Natural killer cell (primary cell): ENCODE measurements around the gene ADAMTSL1. TPM values are rescaled to one million over a fixed set of nuclear protein-coding genes. Genes with fewer than 3 reads are reported as not detected.
A peak's percentile ranks its signal among the peaks of the same experiment; 100 is the strongest.

Source experiments
- ATAC-seq, 3 donors: fragments of 150-1000 bp in 2 of 3; fragments of 200-7000 bp in 1 of 3; cut with Tn5 transposase; 1 replicate in 1 of 3; 2 replicates in 2 of 3; pipeline ENCODE4 v1.10.0; 2021; ENCODE audit warnings: mild to moderate bottlenecking in 2 of 3, moderate library complexity in 2 of 3
- DNase-seq, 2 donors: peaks; one replicate each; pipeline versions ENCODE4 v3.0.0 to v3.0.0-alpha.2; 2013 to 2021; ENCODE audit warnings: mixed read lengths in 1 of 2
- H3K27ac ChIP-seq: one replicate; pipeline ENCODE4 v1.5.1; 2013; ENCODE audit warnings: mild to moderate bottlenecking, low read length
- H3K27me3 ChIP-seq: one replicate; pipeline ENCODE4 v1.6.1; 2013; ENCODE audit warnings: low read length; ENCODE audit not compliant: control insufficient read depth, insufficient read depth
- H3K36me3 ChIP-seq: one replicate; pipeline ENCODE4 v1.6.1; 2013; ENCODE audit warnings: low read length; ENCODE audit not compliant: control insufficient read depth, insufficient read depth
- H3K4me1 ChIP-seq: one replicate; pipeline ENCODE4 v1.6.1; 2013; ENCODE audit warnings: low read length; ENCODE audit not compliant: control insufficient read depth, insufficient read depth
- H3K4me3 ChIP-seq: one replicate; pipeline ENCODE4 v1.5.1; 2013; ENCODE audit warnings: low read length
- H3K9me3 ChIP-seq: one replicate; pipeline ENCODE4 v1.6.1; 2013; ENCODE audit warnings: low read length; ENCODE audit not compliant: control insufficient read depth, insufficient read depth
- H3K27ac Mint-ChIP-seq, 2 donors: one replicate each; pipeline ENCODE4 v1.8.0; 2022; ENCODE audit warnings: mild to moderate bottlenecking in 2 of 2, mixed read lengths in 2 of 2, moderate library complexity in 1 of 2
- H3K27me3 Mint-ChIP-seq, 2 donors: one replicate each; pipeline ENCODE4 v1.8.0; 2022; ENCODE audit warnings: low read depth in 2 of 2, mixed read lengths in 2 of 2
- H3K36me3 Mint-ChIP-seq: one replicate; pipeline ENCODE4 v1.8.0; 2022; ENCODE audit warnings: mixed read lengths
- H3K4me1 Mint-ChIP-seq, 2 donors: one replicate each; pipeline ENCODE4 v1.8.0; 2022; ENCODE audit warnings: mixed read lengths in 2 of 2
- H3K4me3 Mint-ChIP-seq: one replicate; pipeline ENCODE4 v1.8.0; 2022; ENCODE audit warnings: mild to moderate bottlenecking, moderate library complexity, mixed read lengths
- H3K9me3 Mint-ChIP-seq, 2 donors: one replicate each; pipeline ENCODE4 v1.8.0; 2022; ENCODE audit warnings: mixed read lengths in 2 of 2
- WGBS: methylation state at CpG from one replicate; pipeline ENCODE4 v1.1.7; 2013; ENCODE audit warnings: missing lambda C conversion rate; ENCODE audit not compliant: insufficient coverage; 5-methylcytosine and 5-hydroxymethylcytosine counted together
- intact Hi-C: fragments of 100-400 bp; cut with micrococcal nuclease; formaldehyde crosslinking; loops from one replicate; pipeline ENCODE4 v1.14.2; 2022
- total RNA-seq, 4 donors: library from RNA; stranded (reverse); fragments of 120-200 nt in 1 of 4; gene quantifications; one replicate each; pipeline versions ENCODE4 v1.2.3 to v1.2.4, GENCODE V29; 2013 to 2022
- TF ChIP-seq, protein P1 (sequence below): fragments of 200-600 bp; IDR thresholded peaks from one replicate; pipeline ENCODE4 v1.8.0; 2022; ENCODE audit warnings: antibody characterized with exemption

The ADAMTSL1 gene
- total RNA-seq, 3 donors from 2014 or later (not counting 1 experiment from before 2014, with no cell fraction given), result not detected

DNA sequence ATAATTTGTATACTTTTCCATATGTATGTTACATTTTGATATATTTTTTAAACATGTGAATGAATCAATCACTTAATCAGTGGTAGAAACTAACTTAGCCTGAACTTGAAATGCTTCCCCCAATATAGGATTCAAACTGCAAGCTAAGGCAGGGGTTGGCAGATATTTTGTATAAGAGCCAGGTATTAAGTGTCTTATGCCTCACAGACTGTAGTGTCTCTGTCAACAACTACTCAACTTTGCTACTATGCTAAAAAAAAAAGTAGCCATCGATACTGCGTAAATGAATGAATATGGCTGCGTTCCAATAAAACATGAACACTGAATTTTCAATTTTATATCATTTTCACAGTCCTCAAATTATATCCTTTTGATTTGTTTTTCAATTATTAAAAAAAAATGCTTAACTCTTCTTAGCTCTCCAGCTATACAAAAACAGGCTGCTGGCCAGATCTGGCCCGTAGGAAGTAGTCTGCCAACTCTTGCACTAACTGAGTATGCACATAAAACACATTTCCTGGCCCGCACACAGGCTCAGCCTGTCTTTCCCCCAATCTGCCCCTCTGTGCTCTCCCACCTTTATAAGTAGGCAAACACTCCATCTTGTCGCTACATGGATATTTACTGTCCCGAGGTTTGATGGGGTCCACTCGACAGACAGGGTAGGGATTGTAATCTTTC lies 467.2 kb downstream of the ADAMTSL1 start:
- ATAC-seq, result no peak
- H3K4me3 Mint-ChIP-seq, result no peak overlapping the region
- H3K9me3 Mint-ChIP-seq, result peaks cover 0 to 2% of the 10 kb centered on the region in 2 donors

GRCh38 chr9:18942801-18943200 lies 468.8 kb downstream of the ADAMTSL1 start:
- H3K27me3 ChIP-seq, result no peaks in the 10 kb centered on the region
- no peaks in the 10 kb centered on the region for H3K9me3 ChIP-seq
- no peak for ATAC-seq
- no peaks in the 10 kb centered on the region for H3K4me1 Mint-ChIP-seq
- 79% methylated on average over 5 of the region's 7 CpGs for WGBS
- H3K9me3 Mint-ChIP-seq, result peaks cover 0 to 2% of the 10 kb centered on the region in 2 donors
- H3K36me3 ChIP-seq, result no peaks in the 10 kb centered on the region
- H3K27ac ChIP-seq, result no peak overlapping the region
- H3K27ac Mint-ChIP-seq, result no peak overlapping the region
- no peak overlapping the region for H3K4me3 Mint-ChIP-seq
- H3K27me3 Mint-ChIP-seq, result peaks cover 5 to 14% of the 10 kb centered on the region in 2 donors
- TF ChIP-seq, protein P1, sequence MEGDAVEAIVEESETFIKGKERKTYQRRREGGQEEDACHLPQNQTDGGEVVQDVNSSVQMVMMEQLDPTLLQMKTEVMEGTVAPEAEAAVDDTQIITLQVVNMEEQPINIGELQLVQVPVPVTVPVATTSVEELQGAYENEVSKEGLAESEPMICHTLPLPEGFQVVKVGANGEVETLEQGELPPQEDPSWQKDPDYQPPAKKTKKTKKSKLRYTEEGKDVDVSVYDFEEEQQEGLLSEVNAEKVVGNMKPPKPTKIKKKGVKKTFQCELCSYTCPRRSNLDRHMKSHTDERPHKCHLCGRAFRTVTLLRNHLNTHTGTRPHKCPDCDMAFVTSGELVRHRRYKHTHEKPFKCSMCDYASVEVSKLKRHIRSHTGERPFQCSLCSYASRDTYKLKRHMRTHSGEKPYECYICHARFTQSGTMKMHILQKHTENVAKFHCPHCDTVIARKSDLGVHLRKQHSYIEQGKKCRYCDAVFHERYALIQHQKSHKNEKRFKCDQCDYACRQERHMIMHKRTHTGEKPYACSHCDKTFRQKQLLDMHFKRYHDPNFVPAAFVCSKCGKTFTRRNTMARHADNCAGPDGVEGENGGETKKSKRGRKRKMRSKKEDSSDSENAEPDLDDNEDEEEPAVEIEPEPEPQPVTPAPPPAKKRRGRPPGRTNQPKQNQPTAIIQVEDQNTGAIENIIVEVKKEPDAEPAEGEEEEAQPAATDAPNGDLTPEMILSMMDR, result no peak
- no peak overlapping the region for H3K4me3 ChIP-seq
- intact Hi-C loops, result no loop called here
- H3K36me3 Mint-ChIP-seq, result no peaks in the 10 kb centered on the region
- no peaks in the 10 kb centered on the region for H3K4me1 ChIP-seq
- no peak for DNase-seq

More for the DNA sequence above, 467.2 kb downstream of the ADAMTSL1 start:
- DNase-seq, result no peak
- Histone ChIP-seq H3K4me1 (no peaks in the 10 kb centered on the region), H3K36me3 (no peaks in the 10 kb centered on the region), H3K4me3 (no peak overlapping the region), H3K27me3 (no peaks in the 10 kb centered on the region), H3K9me3 (no peaks in the 10 kb centered on the region), H3K27ac (no peak overlapping the region)
- no peak overlapping the region for H3K27ac Mint-ChIP-seq
- H3K27me3 Mint-ChIP-seq, result peaks cover 5 to 14% of the 10 kb centered on the region in 2 donors
- H3K4me1 Mint-ChIP-seq, result no peaks in the 10 kb centered on the region
- TF ChIP-seq, protein P1, result no peak
- H3K36me3 Mint-ChIP-seq, result no peaks in the 10 kb centered on the region
- 93% methylated on average over 8 of the region's 8 CpGs for WGBS
- intact Hi-C loops, result no loop called here

GRCh38 chr9:18947892-18948339 lies 474.0 kb downstream of the ADAMTSL1 start:
- no peak overlapping the region for H3K27ac ChIP-seq
- no peaks in the 10 kb centered on the region for H3K9me3 ChIP-seq
- Mint-ChIP-seq H3K27ac (no peak overlapping the region), H3K36me3 (no peaks in the 10 kb centered on the region), H3K4me1 (no peaks in the 10 kb centered on the region), H3K4me3 (no peak overlapping the region), H3K9me3 (peaks cover 0 to 2% of the 10 kb centered on the region in 2 donors), H3K27me3 (peaks cover 0 to 10% of the 10 kb centered on the region in 2 donors)
- whole genome bisulfite sequencing, result 56% methylated on average over 4 of the region's 4 CpGs
- no peaks in the 10 kb centered on the region for H3K36me3 ChIP-seq
- TF ChIP-seq, protein P1, result no peak
- no peak overlapping the region for H3K4me3 ChIP-seq
- intact Hi-C loops, result no loop called here
- no peaks in the 10 kb centered on the region for H3K4me1 ChIP-seq
- ATAC-seq (peak in 2 of 3 donors; percentile 24 to 37), DNase-seq (no peak)
- no peaks in the 10 kb centered on the region for H3K27me3 ChIP-seq

DNA sequence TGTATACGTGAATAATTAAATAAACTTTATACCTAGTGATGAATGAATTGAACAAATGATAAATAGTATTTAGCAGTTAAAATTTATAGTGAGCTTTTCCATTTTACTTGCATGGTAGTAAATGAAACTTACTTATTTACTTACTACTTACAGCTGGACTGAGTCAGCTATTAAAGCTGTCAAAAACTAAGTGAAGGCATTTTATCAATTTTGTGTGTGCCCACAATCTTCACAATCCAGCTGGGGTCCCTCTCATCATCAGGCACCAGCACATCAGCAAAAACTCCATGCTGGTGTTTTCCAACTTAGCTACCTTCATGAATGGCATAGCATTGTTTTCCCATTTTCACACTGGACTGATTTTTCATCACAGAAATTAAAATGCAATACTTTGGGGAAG lies 478.0 kb downstream of the ADAMTSL1 start:
- no peaks in the 10 kb centered on the region for H3K9me3 ChIP-seq
- WGBS, result no CpG with 5 or more reads among the region's 1 CpG
- H3K27me3 ChIP-seq, result no peaks in the 10 kb centered on the region
- TF ChIP-seq, protein P1, result no peak
- H3K27ac Mint-ChIP-seq, result no peak overlapping the region
- no peaks in the 10 kb centered on the region for H3K9me3 Mint-ChIP-seq
- H3K4me3 Mint-ChIP-seq, result no peak overlapping the region
- no peaks in the 10 kb centered on the region for H3K4me1 Mint-ChIP-seq
- DNase-seq, result no peak
- H3K27me3 Mint-ChIP-seq, result peaks cover 0 to 4% of the 10 kb centered on the region in 2 donors
- intact Hi-C loops, result no loop called here
- H3K36me3 Mint-ChIP-seq, result no peaks in the 10 kb centered on the region
- no peaks in the 10 kb centered on the region for H3K4me1 ChIP-seq
- H3K4me3 ChIP-seq, result no peak overlapping the region
- H3K36me3 ChIP-seq, result no peaks in the 10 kb centered on the region
- ATAC-seq, result no peak
- H3K27ac ChIP-seq, result no peak overlapping the region
